ENCODE measurements around the gene ARL16. TPM values are rescaled to one million over a fixed set of nuclear protein-coding genes. Genes with fewer than 3 reads are reported as not detected.

ARL16 gene
- total and polyA plus RNA-seq, 4 donors: 7.9 to 24.3 (median 11.3) TPM

DNA sequence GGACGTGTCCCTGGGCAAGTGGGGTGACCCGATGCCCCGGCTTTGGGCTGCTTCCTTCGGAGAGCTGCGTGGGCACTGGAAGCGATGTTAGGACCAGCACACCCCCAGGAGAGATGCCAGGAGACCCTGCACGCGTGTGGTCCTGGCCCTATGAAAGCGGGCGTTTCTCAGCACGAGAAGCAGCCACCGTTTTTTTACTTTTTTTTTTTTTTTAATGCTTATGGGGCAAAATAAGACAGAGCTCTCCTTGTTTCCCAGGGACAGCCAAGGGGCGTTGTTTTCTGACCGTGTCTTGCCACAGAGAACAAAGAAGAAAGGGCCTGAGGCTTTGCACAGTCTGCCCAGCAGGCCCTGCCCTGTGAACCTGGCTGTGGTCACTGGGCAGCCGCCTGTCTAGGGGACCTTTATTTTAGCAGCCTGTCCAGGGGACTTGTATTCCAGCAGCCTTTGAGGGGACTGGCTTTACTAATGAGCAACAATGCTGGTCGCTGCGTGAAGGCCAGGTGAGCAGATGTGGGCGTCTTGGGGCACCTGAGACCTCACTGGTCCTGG, 29.5 kb upstream of the ARL16 start (continued):
- TF ChIP-seq, protein P1, sequence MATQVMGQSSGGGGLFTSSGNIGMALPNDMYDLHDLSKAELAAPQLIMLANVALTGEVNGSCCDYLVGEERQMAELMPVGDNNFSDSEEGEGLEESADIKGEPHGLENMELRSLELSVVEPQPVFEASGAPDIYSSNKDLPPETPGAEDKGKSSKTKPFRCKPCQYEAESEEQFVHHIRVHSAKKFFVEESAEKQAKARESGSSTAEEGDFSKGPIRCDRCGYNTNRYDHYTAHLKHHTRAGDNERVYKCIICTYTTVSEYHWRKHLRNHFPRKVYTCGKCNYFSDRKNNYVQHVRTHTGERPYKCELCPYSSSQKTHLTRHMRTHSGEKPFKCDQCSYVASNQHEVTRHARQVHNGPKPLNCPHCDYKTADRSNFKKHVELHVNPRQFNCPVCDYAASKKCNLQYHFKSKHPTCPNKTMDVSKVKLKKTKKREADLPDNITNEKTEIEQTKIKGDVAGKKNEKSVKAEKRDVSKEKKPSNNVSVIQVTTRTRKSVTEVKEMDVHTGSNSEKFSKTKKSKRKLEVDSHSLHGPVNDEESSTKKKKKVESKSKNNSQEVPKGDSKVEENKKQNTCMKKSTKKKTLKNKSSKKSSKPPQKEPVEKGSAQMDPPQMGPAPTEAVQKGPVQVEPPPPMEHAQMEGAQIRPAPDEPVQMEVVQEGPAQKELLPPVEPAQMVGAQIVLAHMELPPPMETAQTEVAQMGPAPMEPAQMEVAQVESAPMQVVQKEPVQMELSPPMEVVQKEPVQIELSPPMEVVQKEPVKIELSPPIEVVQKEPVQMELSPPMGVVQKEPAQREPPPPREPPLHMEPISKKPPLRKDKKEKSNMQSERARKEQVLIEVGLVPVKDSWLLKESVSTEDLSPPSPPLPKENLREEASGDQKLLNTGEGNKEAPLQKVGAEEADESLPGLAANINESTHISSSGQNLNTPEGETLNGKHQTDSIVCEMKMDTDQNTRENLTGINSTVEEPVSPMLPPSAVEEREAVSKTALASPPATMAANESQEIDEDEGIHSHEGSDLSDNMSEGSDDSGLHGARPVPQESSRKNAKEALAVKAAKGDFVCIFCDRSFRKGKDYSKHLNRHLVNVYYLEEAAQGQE (IDR thresholded peaks at IDR 0.05): no peak

GRCh38 chr17:81712468-81713003, 28.9 kb upstream of the ARL16 start:
- TF ChIP-seq, protein P1 (IDR thresholded peaks at IDR 0.05): no peak
- TF ChIP-seq, protein P2, sequence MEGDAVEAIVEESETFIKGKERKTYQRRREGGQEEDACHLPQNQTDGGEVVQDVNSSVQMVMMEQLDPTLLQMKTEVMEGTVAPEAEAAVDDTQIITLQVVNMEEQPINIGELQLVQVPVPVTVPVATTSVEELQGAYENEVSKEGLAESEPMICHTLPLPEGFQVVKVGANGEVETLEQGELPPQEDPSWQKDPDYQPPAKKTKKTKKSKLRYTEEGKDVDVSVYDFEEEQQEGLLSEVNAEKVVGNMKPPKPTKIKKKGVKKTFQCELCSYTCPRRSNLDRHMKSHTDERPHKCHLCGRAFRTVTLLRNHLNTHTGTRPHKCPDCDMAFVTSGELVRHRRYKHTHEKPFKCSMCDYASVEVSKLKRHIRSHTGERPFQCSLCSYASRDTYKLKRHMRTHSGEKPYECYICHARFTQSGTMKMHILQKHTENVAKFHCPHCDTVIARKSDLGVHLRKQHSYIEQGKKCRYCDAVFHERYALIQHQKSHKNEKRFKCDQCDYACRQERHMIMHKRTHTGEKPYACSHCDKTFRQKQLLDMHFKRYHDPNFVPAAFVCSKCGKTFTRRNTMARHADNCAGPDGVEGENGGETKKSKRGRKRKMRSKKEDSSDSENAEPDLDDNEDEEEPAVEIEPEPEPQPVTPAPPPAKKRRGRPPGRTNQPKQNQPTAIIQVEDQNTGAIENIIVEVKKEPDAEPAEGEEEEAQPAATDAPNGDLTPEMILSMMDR (IDR thresholded peaks at IDR 0.05; ENCODE audit: low read depth, low read length, missing input control): peak; percentile 8
- peaks cover 18 to 50% (median 38%) of the 10 kb centered on the region in 4 donors for H3K4me1 ChIP-seq (ENCODE audit: control insufficient read depth in 4 of 4, insufficient read depth in 4 of 4, low read length in 3 of 4)
- peak overlapping the region; percentile 73 to 85 (median 74) for H3K4me3 ChIP-seq (ENCODE audit: low read depth in 1 of 3, low read length in 3 of 3)
- peak overlapping the region; percentile 77 to 84 for H3K9ac ChIP-seq (ENCODE audit: low read depth in 1 of 2, low read length in 2 of 2)
- no peak for DNase-seq (ENCODE audit: low spot score)
- no peaks in the 10 kb centered on the region for H3K27me3 ChIP-seq (ENCODE audit: control insufficient read depth in 4 of 4, insufficient read depth in 4 of 4, low read length in 3 of 4)
- H3K27ac ChIP-seq (ENCODE audit: low read depth in 1 of 2, low read length in 2 of 2): peak overlapping the region; percentile 72 to 79
- peaks cover 0 to 10% (median 5%) of the 10 kb centered on the region in 4 donors for H3K36me3 ChIP-seq (ENCODE audit: control insufficient read depth in 4 of 4, insufficient read depth in 3 of 4, low read depth in 1 of 4, low read length in 3 of 4)
- WGBS: 2% methylated on average over 41 of the region's 41 CpGs
- no peaks in the 10 kb centered on the region for H3K9me3 ChIP-seq (ENCODE audit: control insufficient read depth in 4 of 4, low read length in 3 of 4)

GRCh38 chr17:81711814-81712467, 28.3 kb upstream of the ARL16 start, which contains the start of gene SLC25A10:
TSS of gene SLC25A10 (plus strand) at chr17:81712284. CDS start at chr17:81712427, 143 bp downstream.
- Histone ChIP-seq H3K4me1 (ENCODE audit: control insufficient read depth in 4 of 4, insufficient read depth in 4 of 4, low read length in 3 of 4) (peaks cover 18 to 50% (median 38%) of the 10 kb centered on the region in 4 donors), H3K27me3 (ENCODE audit: control insufficient read depth in 4 of 4, insufficient read depth in 4 of 4, low read length in 3 of 4) (no peaks in the 10 kb centered on the region), H3K9ac (ENCODE audit: low read depth in 1 of 2, low read length in 2 of 2) (peak within 1 kb of the TSS; percentile 77 to 84), H3K9me3 (ENCODE audit: control insufficient read depth in 4 of 4, low read length in 3 of 4) (no peaks in the 10 kb centered on the region), H3K4me3 (ENCODE audit: low read depth in 1 of 3, low read length in 3 of 3) (peak within 1 kb of the TSS; percentile 73 to 85 (median 74)), H3K27ac (ENCODE audit: low read depth in 1 of 2, low read length in 2 of 2) (peak within 1 kb of the TSS; percentile 79 to 83), H3K36me3 (ENCODE audit: control insufficient read depth in 4 of 4, insufficient read depth in 3 of 4, low read depth in 1 of 4, low read length in 3 of 4) (peaks cover 0 to 16% (median 8%) of the 10 kb centered on the region in 4 donors)
- peak; percentile 83 for DNase-seq (ENCODE audit: low spot score)
- WGBS: 1% methylated on average over 89 of the region's 89 CpGs
- TF ChIP-seq EGR1 (IDR thresholded peaks at IDR 0.05; ENCODE audit: low read depth in 2 of 2): no peak
- TF ChIP-seq, protein P3, sequence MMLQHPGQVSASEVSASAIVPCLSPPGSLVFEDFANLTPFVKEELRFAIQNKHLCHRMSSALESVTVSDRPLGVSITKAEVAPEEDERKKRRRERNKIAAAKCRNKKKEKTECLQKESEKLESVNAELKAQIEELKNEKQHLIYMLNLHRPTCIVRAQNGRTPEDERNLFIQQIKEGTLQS (IDR thresholded peaks at IDR 0.05): no peak
- no peak for TF ChIP-seq ZBTB33 (IDR thresholded peaks at IDR 0.05)
- TF ChIP-seq FOXA2 (IDR thresholded peaks at IDR 0.05): peak; percentile 35
- TF ChIP-seq, protein P2 (IDR thresholded peaks at IDR 0.05; ENCODE audit: low read depth, low read length, missing input control): no peak
- TF ChIP-seq RAD21 (IDR thresholded peaks at IDR 0.05): peak in 1 of 2 donors; percentile 25
- no peak for TF ChIP-seq NR2F2 (IDR thresholded peaks at IDR 0.05)
- no peak for TF ChIP-seq HNF4G (IDR thresholded peaks at IDR 0.05)
- peak; percentile 73 for TF ChIP-seq SP1 (IDR thresholded peaks at IDR 0.05)
- TF ChIP-seq GABPA (IDR thresholded peaks at IDR 0.05 in 1 of 2, conservative IDR thresholded peaks at IDR 0.05 in 1 of 2): peak in 1 of 2 donors; percentile 47
- TF ChIP-seq, protein P4, sequence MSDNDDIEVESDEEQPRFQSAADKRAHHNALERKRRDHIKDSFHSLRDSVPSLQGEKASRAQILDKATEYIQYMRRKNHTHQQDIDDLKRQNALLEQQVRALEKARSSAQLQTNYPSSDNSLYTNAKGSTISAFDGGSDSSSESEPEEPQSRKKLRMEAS (IDR thresholded peaks at IDR 0.05): no peak
